Midbrain (tissue), 1 donor: ENCODE data around the gene L3MBTL4.
"Not testable (repeated sequence)": the region's sequence is repeated elsewhere in the genome, so short reads cannot be mapped to it uniquely, and the experiment has no call there.

ENCODE experiments used
- DNase-seq: peaks from one replicate; lab custom pipeline; 2025; lab: John Stamatoyannopoulos, UW

L3MBTL4 gene

DNA sequence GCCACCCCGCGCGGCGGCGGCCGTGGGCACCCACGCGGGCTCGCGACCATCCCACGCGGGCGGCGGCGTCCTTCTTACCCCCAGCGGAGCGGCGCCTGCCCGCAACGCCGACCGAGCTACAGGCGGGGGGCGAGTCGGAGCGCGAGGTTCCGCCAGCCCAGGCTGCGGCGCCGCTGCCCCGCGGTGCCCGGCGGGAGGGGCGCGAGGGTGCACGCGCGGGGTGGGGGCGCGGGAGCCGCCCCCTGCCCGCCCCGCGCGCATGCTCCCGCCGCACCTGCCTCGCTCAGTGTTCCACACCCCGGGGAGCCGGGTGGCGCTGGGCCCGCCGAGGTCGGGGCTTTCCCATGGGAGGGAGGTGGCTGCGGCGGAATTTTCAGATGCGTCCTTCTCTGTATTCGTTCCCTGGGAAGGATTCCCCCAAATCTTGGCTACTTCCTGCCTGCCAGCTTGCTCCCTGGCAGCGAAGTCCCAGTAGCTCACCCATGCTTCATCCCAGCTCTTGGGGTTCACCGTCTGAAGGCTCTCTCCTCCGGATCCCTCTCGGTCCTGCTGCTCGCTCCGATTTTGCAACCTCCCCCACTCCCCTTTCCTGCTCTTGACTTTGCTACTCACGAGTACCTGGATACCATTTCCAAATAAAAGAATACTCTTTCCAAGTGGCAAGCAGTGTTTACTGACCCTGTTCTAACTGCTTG is at the start of gene L3MBTL4:
L3MBTL4 (minus strand) TSS at position 189 of the 695 bp plus-strand sequence. CDS start 103,286 bp downstream, outside the sequence.
- peak; percentile 50 for DNase-seq

DNA sequence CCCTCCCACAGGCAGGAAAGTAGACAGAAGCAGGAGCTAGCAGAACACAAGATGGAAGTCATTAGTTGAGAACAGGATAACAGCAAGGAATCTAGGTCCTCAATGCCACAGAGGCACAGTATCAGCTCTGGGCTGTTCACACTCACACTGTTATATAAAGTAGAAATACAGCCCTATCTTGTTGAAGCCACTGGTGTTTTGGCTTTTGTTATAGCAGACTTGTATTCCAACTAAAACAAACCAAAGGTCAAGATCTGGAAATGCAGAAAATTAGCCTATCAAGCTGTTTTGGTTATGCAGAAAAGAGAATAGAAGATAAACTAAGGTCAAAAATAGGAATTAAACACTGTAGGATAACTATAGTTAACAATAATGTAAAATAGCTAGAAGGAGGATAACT is 37.5 kb upstream of the L3MBTL4 start:
- no peak for DNase-seq

DNA sequence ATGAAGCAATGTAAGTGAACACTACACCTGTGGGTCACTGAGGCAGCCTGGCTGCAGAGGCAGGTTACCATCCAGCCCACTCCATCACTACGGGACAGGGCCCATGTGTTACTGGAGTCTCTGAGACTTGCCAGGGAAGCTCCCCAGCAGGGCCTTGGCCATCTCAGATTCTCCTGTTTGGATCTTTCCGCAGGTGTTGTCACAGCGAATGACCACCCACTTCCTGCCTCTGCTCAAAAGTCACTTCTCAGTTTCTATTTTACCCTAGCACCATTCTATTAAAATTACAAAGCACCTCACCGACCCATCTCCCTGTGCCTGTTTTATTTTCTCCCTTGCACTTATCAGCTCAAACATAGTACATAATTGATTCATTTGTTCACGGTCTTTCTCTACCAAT is 34.5 kb upstream of the L3MBTL4 start:
- no peak for DNase-seq

GRCh38 chr18:6444466-6445228 is 29.9 kb upstream of the L3MBTL4 start:
- DNase-seq, result no peak

- no peak for DNase-seq
Measured at GRCh38 chr18:6441200-6441599, 26.5 kb upstream of the L3MBTL4 start.

DNA sequence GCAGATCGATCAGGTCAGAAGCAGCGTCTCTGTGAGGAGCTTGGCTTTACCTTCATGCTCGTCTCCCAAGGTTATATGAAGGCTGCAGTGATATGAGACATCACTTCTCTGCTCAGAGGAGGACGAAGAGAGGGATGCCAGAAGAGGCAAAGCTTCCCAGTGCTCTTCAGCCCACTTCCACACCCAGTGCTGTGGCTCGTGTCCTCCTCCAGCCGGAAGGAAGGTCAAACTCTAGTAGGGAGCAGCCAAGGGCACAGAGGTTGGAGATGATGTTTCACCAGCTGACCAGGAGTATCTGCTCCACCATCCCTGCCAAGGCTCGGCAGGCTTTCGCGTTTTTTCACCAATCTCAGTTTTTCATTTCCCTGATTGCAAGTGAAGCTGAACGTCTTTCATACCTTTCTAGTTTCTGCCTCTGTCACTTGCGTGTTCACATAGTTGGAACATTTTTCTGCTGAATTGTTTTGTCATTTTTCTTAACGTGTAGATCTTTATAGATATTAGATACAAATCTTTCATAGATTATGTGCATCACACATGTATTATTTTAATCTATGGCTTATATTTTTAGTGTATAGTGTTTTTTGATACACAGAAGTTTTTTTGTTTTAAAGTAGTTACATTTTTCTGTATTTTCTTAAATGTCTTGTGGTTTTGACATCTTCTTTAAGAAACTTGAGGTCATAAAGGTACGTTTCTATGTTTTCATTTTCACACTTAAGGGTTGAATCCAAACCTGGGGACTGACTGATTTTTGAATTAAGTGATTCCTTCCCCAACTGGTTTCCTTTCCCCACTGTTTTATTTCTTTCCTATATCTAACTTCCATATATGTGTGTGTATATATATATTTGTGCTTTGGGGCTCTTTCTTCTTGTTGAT is 23.5 kb upstream of the L3MBTL4 start:
- no peak for DNase-seq

DNA sequence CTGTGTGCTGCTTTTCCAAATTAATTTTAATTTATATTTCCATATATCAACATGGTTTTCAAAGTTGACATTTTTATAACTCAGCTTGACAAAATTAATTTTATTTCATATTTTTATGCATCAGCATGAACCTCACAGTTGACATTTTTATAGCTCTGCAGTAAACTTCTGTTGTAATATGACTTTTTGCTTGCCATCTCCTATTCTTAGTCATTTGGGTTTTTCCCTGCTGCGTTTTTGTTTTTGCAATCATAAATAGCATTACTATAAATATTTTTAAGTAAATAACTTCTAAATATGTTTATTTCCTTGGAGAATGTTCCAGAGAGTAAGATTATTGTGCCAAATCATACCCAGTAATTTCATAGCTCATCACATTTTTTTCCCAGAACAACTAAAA is 21.0 kb upstream of the L3MBTL4 start:
- no peak for DNase-seq

DNA sequence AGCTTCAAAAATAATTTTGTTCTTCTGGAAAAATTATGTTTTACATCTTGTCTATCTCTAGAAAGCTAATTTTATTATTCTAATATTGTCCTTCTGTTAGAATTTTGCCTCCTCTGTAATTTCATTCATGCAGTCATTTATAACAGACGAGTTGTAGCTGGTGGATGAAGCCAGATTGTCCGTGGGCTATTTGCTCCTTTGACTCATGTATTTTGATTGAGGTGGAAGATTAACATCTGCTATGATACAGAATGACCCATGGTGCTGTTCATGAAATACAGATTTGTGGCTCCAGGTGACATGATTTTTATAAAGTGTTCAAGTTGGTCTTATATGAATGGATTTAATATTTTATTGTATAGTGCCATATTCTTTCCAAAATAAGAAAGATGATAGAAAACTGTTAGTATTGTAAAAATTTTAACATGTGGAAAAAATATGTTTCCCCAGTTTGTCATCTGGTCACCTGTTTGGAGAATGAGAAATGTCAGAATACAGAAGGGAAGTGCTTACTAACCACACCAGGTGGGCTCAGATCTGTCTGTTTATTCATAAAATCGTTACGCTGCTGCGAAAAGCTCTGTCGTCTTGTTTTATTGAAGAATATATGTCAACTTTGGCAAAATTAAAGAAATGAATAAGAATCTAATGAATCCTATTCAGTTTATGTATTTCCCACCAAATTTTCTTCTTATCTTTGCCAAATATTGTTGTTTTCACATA is 20.4 kb upstream of the L3MBTL4 start:
- no peak for DNase-seq

- no peak for DNase-seq
Measured at GRCh38 chr18:6434481-6434880, 19.8 kb upstream of the L3MBTL4 start.

GRCh38 chr18:6431659-6432318 is 17.1 kb upstream of the L3MBTL4 start:
- DNase-seq, result no peak

- DNase-seq, result no peak
Measured at GRCh38 chr18:6428851-6429395, 14.2 kb upstream of the L3MBTL4 start.

- DNase-seq, result no peak
Measured at GRCh38 chr18:6427286-6427685, 12.6 kb upstream of the L3MBTL4 start.

- no peak for DNase-seq
Measured at GRCh38 chr18:6423289-6423688, 8.6 kb upstream of the L3MBTL4 start.

GRCh38 chr18:6414118-6414722 is 491 bp downstream of the L3MBTL4 start:
- peak; percentile 50 for DNase-seq

DNA sequence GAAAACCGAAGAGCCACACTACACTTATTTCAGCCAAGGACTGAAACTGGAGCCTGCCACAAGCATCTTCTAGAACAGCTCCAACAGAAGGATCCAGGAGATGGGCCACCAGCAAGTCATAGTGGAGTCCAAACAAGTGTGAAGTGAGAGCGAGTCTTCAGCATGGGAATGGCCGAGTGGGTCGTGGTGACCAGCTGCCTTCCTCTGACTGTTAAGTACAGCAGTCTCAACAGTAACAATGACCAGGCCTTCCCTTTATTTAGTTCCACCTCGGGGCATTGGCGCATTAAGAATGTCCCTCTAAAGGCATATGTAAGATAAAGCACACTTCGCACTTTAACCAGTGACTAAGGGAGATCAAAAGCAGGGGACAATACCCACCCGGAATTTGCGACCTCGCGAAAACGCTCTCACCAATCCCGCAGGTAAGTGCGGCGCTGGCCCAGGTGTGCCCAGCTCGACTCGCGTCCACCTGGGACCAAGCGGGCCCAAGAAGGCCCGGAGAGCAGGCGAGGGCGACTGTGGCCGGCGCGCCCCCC is 1.1 kb downstream of the L3MBTL4 start:
- no peak for DNase-seq

DNA sequence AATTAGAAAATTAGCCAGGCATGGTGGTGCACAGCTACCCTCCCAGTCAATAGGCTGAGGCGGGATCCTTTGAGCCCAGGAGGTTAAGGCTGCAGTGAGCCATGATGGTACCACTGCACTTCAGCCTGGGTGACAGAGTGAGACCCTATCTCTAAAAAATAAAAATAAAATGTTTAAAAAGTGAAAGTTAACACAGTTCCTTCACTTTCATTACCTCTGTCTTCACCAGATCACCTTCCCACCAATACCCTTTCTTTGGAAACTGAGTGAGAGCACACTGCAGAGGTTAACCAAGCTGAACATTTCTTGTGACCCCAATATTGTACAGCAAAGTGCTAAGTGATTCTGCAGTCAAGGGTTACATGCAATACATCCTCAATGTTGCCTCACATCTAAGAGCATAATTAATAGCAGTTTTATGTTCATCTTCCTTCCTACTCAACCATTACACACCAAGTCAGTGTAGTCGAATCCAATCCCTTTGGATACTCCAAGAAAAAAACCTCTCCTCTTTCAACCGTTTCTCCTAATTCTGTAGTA is 1.7 kb downstream of the L3MBTL4 start:
- no peak for DNase-seq

GRCh38 chr18:6411382-6411781 is 3.3 kb downstream of the L3MBTL4 start:
- DNase-seq, result no peak

DNA sequence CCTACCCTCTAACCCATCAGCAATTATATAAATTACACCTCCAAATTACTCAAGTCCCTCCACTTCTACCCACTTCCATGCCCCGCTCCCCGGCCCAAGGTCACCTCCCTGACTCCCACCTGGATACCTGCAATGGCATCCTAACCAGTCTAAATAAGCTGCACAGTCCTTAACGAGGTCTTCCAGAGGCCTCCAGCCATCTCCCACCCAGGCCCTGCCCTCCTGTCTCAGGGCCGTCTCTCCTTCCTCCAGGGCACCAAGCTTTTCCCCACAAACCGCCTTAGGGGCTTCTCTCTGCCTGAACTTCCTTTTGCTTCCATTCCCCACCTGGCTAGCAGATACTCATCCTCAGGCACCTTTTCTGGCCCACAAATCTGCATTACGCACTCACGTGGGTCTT is 4.8 kb downstream of the L3MBTL4 start:
- DNase-seq, result no peak

DNA sequence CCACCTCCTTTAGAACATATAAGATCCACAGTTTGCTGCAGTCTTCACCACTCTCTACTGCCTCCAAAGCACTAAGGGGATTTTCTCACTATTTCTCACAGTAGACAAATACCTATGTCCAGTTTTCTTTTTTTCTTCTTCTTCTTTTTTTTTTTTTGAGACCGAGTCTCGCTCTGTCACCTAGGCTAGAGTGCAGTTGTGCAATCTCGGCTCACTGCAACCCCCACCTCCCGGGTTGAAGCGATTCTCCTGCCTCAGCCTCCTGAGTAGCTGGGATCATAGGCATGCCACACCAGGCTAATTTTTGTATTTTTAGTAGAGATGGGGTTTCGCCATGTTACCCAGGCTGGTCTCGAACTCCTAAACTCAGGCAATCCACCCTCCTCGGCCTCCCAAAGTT is 6.2 kb downstream of the L3MBTL4 start:
- not testable (repeated sequence) for DNase-seq

DNA sequence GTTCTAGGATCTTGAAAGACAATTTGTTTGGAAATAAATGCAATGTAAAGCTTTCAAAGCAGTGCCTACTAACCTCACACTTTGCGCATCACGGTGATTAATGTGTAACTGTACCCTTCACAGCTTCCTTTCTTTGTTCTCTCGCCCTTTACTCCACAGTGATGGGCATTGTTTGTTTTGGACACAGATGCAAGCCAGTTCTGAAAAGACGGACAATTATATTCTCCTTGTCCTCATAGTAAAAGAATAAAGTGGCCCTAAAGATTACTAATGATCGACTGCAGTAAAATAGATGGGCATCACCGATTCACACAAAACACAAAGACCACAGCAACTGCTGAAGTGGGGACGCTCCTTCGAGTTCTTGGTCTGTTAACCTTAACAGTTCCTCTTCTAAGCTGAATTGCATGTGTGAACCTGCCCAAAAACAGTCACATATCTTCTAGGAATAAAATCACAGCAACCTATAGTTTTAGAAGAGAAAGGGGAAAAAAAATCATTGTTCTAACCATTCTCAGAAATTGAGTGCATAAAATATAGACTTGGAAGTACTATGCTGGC is 7.7 kb downstream of the L3MBTL4 start:
- peak; percentile 27 for DNase-seq
